Head of caudate nucleus (tissue), 42 donors: ENCODE data around the gene GRK3.
"Not testable (repeated sequence)": the region's sequence is repeated elsewhere in the genome, so short reads cannot be mapped to it uniquely, and the experiment has no call there.

ENCODE experiments used
- DNase-seq, 42 donors: peaks; one replicate each; pipeline versions ENCODE4 v3.0.0 to v3.0.0-alpha.2; 2020 to 2021; ENCODE audit warnings: mixed read lengths in 7 of 42
- intact Hi-C: fragments of 100-400 bp; cut with DNase I; formaldehyde crosslinking; loops from one replicate; pipeline ENCODE4 v1.15.0; 2022

The GRK3 gene

DNA sequence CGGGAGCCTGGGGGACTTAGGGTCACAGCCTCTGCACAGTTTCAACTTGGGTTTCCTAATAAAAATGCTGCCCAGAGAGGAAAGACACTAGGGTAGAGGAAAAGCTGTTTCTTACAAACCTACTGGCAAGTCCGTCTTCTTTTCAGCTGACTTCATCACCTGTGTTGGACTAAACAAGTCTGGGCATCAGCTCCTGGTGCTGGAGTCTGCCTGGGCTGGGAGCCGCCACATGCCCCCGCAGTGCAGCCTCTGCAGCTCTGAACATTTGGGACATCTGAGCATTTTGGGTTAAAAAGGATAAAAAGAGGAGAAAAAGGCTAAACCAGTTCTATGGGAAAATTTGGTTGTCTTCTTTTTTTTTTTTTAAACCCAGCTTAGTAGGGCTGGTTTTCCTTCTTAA lies 49.1 kb downstream of the GRK3 start:
- DNase-seq, intact Hi-C loops: not testable (repeated sequence)

GRCh38 chr22:25614791-25615190 lies 50.3 kb downstream of the GRK3 start:
- DNase-seq, intact Hi-C loops: not testable (repeated sequence)

DNA sequence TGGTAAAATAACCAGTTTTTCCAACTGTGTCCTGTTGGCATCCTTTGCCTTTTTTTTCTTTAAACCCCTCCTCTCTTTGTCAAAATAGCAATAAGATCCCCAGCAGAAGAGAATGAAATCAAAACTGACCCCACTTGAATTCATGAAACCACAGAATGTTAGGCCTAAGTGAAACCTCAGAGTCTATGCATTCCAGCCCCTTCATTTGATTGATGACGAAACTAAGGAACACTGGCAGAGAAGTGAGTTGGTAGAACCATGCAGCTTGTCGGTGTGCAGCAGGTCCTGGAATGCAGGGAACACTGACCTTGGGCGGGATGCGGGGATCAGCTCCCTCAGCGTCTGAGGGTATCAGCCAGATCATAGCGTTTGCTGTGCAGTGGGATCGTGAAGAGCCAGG lies 57.5 kb downstream of the GRK3 start:
- intact Hi-C loops, result no loop called here
- no peak for DNase-seq

DNA sequence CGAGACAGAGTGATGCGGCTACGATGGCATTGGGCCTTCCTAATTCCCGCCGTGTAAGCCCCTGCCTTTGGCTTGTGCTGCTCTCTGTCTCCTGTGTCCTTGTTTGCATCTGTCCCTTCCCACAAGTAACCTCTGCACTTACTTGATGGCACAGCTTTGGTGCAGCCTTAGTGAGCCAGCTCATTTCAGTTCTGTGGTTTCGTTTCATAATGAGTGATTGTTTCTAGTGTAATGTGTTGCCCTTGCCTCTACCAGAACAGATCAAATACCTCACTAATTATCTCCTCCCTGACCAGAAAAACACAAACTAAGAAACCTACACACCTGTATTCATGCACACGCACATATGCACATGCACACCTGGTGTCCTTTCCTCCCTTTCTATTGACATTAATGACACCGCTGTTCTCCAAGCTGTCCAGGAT lies 58.8 kb downstream of the GRK3 start:
- intact Hi-C loops, result no loop called here
- no peak for DNase-seq

- intact Hi-C loops, result no loop called here
- no peak for DNase-seq
Measured at GRCh38 chr22:25623851-25624250, 59.4 kb downstream of the GRK3 start.

GRCh38 chr22:25624476-25624875 lies 60.0 kb downstream of the GRK3 start:
- intact Hi-C loops, result no loop called here
- no peak for DNase-seq

DNA sequence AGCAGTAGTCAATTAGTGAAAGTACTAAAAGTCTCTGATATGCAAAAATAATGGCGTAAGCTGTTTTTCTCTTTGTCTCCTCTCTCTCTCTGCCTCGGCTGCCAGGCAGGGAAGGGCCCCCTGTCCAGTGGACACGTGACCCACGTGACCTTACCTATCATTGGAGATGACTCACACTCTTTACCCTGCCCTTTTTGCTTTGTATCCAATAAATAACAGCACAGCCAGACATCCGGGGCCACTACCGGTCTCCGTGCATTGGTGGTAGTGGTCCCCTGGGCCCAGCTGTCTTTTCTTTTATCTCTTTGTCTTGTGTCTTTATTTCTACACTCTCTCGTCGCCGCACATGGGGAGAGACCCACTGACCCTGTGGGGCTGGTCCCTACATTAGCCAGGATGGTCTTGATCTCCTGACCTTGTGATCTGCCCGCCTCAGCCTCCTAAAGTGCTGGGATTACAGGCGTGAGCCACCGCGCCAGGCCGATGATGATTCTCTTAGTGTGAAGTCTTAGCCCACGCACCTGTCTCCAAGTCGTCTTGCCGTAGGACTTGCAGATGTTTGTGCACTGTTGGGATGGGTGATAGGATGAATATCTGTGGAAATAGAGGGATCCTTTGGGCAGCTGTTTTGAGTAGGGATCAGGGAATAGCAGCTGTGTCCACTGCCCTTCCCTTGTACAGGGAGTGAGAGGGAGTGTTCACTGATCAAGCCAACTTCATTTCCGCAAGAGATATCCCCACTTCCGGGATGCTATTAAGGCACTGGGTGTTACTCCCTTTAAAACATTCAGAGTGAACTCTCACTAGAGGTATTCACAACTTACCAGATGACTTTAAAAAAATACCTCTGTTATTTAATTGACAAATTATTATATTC lies 61.5 kb downstream of the GRK3 start:
- DNase-seq, intact Hi-C loops: not testable (repeated sequence)

- no peak for DNase-seq
- intact Hi-C loops, result no loop called here
Measured at GRCh38 chr22:25626624-25626990, 62.1 kb downstream of the GRK3 start.

- intact Hi-C loops, result no loop called here
Measured at GRCh38 chr22:25627271-25627852, 62.9 kb downstream of the GRK3 start.

GRCh38 chr22:25628494-25628893 lies 64.0 kb downstream of the GRK3 start:
- no peak for DNase-seq
- intact Hi-C loops, result no loop called here

More at GRCh38 chr22:25627271-25627852, 62.9 kb downstream of the GRK3 start:
- DNase-seq, result no peak

DNA sequence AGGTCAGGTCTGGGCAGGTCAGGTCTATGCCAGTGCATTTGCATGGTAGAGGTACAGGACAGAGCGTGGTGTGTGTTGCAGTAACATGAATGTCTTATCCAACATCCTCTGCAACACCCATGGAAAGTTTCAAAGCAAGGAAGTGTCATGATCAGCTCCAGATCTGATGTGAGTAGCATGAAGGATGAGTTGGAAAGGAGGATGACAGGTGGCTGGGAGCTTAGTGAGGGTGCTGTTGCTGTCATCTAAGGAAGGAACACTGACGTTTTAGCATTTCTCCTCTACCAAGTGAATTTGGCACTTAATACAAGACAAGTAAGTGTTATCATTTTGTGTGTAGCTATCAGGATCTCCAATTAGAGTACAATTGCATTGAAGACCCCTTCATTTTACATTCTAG lies 65.1 kb downstream of the GRK3 start:
- DNase-seq, result no peak
- intact Hi-C loops, result no loop called here

DNA sequence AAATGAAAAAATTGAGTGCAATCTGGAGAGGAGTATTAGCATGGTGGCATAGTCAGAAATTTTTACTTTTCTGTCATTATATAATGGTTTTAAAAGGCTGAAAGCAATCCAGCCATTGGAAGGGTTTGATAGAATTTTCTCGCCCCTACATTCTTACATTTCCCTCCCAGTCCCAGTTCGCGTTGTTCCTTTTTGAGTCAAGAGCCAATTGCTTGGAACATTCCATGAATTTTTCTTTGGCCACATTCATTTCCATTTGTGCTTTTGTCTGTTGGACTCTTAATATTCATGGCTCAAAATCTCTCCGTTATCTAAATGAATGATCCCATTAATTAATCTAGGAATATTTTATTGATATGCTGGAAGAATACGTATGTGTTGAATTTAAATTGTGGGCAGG lies 66.0 kb downstream of the GRK3 start:
- intact Hi-C loops, result no loop called here
- DNase-seq, result no peak

GRCh38 chr22:25636323-25636722 lies 71.8 kb downstream of the GRK3 start:
- intact Hi-C loops, result no loop called here

GRCh38 chr22:25637032-25637431 lies 72.6 kb downstream of the GRK3 start:
- DNase-seq, result no peak
- intact Hi-C loops, result no loop called here

More at GRCh38 chr22:25636323-25636722, 71.8 kb downstream of the GRK3 start:
- DNase-seq, result no peak

DNA sequence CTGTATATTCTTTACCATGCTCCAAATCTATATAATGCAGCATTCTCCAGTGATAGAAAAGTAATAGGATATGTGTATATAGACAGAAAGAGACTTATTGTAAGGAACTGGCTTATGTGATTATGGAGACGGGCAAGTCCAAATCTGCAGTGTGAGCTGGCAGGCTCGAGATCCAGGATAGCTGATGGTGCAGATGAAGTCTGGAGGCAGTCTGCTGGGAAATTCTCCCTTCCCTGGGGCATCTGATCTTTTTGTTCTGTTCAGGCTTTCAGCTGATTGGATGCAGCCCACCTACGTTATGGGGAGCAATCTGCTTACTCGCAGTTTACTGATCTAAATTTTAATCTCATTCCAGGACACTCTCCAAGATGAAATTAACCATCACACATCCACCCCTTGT lies 73.2 kb downstream of the GRK3 start:
- intact Hi-C loops, result no loop called here
- DNase-seq, result no peak

GRCh38 chr22:25638638-25639037 lies 74.2 kb downstream of the GRK3 start:
- intact Hi-C loops, result no loop called here
- no peak for DNase-seq

DNA sequence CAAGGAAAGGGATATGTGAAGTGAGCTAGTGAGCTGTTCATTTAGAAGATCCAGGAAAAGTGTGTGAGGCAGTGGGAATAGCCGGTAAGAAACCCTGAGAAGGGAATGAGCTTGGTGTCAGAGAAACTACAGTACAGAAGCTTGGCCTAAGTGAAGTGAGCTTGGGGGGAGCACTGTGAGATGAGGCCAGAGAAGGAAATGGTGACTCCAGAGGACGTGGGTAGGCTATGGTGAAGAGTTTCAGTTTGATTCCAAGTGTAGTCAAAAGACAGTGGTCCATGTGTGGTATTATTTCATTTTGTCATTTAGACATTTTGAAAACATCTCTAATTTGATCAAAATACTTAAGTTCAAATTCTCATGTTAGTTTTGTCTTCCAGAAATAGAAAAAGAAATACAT lies 77.2 kb downstream of the GRK3 start:
- no peak for DNase-seq
- intact Hi-C loops, result no loop called here

- intact Hi-C loops, result no loop called here
- no peak for DNase-seq
Measured at GRCh38 chr22:25643232-25644000, 78.9 kb downstream of the GRK3 start.

- intact Hi-C loops, result no loop called here
- DNase-seq, result no peak
Measured at GRCh38 chr22:25644122-25644521, 79.6 kb downstream of the GRK3 start.

DNA sequence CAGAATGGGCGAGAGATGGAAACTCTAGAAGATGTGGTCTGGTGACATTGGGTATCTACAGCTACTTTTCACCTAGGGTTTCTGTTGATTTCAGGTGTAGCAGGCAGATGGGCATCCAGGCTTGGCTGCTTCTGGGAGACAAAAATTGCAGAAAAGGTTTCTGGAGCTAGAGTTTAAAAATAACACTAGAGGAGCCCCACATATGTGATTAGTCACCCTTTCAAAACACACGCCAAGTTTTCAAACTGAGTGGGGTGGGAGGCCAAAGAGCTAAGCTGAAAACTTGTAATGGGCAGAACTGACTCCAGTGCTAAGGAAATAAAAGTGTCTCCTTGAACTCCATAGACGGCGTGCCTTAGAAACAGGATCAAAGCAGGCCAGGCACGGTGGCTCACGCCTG lies 80.8 kb downstream of the GRK3 start:
- intact Hi-C loops, result no loop called here

More for the DNA sequence above, 80.8 kb downstream of the GRK3 start:
- no peak for DNase-seq
